CD4-positive, alpha-beta T cell treated with Interleukin-4 for 1 hour (primary cell): ENCODE data around the gene ADM.

Experiments
- DNase-seq, 2 donors: peaks; one replicate each; pipeline ENCODE4 v3.0.0-alpha.2; 2020 to 2022

Gene ADM

DNA sequence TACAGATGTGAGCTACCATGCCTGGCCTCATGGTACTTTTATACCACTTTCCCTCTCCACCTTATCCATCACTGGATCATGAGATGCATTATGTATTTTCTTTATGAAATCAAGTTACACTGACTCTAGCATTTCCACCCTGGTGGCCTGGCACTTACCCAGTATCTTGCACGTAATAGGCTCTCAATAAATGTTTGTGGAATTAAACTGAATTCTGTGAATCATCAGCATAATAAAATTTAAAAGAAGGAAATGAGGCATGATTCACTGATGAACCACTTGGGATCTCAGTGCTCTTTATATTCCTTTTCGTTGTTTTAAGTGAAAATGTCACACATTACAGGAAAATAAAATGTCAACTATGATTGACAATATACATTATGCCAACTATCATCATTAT, 25.1 kb downstream of the ADM start:
- no peak for DNase-seq

DNA sequence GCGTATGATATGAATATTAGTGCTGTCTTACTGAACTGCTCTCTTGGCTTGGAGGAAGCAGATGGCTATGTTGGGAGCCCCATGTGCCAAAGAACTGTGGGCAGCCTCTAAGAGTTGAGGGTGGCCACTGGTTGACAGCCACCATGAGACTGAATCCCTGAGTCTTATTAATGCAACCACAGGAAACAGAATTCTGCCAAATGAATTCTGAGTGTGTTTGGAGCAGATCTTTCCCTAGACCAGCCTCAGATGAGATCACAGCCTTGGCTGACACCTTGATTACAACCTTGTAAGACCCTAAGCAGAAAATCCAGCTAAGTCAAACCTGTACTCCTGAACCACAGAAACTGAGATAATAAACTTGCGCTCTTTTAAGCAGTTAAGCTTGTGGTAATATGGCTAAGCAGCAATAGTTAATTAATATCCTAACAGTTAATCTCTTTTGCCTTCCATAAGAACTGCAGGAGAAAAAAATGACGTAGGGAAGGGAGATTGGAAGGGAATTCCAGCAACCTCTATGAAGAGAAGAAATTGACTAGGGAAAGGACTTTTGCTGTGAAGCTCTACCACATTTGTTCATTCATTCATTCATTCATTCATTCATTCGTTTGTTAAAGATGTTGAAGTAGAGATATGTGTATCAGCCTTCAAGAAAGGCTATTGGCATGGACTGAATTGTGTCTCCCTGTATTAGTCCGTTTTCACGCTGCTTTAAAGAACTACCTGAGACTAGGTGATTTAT, 26.8 kb downstream of the ADM start:
- no peak for DNase-seq

DNA sequence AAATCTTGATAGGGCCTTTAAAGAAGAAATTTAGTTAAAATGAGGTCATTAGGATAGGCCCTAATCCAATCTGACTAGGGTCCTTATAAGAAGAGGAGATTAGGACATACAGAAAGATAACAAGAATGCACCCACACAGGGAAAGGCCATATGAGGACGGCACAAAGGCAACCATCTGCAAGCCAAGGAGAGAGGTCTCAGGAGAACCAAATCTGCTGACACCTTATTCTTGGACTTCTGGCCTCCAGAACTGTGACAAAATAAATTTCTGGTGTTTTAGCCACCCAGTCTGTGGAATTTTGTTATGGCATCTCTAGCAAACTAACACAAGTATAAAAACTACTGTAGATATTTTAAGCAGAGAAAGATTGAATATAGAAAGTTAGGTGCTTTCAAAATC, 28.6 kb downstream of the ADM start:
- no peak for DNase-seq

DNA sequence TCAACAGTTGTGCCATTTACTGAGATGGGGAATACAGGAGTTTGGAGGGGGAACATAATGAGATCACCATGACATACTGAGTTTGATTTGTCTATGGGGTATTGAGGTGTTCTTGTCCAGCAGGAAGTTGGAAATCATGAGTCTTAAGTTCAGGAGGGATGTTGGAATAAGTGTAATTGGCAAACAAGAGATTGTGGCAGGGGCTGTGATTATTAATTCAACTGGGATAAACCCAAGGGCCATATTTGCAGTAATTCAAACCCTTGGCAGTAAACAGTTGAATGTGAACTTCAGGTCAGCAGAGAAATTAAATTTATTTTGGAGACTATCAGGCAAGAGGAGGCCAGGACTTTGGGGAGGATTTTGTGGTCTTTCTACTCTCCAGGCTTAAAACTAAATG, 33.4 kb downstream of the ADM start:
- DNase-seq, result no peak

DNA sequence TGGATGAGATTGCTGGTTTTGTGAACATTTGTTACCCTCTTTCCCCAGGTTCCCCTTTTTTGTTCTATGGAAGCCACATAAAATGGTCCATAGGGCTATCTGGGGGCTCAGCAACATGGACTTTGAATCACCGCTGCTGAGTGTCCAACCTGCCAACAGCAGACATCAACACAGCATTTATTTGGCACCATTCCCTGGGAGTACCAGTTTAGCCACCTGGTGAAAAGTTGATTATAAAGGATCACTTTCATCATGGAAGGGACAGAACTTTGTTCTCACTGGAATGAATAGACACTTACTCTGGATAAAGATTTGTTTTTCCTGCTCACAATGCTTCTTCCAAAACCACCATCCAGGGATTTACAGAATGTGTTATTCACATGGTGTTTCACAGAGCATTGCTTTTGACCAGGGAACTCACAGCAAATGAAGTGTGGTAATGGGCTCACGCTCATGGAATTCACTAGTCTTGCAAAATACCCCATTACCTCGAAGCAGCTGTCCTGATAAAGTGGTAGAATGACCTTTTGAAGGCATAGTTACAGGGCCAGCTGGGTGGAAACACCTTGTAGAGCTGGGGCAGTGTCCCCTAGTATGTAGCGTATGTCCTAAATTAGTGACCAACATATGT, 43.9 kb downstream of the ADM start:
- no peak for DNase-seq

DNA sequence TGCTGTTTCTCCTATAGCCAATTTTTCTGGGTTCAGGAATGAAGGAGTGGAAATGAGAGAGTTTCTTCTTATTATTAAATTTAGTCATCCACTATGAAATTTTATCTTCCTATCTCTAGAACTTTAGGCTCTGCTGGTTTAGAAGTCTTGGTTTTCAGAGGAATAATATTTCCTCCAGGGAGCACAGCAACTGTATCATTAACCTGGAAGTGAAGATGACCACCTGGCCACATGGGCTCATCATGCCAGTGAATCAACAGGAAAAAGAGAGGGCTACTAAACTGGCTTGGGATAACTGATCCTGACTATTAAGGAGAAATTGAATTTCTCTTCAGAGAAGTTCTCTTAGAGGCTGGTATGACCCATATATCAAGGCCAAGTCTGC, 44.4 kb downstream of the ADM start:
- DNase-seq, result no peak

DNA sequence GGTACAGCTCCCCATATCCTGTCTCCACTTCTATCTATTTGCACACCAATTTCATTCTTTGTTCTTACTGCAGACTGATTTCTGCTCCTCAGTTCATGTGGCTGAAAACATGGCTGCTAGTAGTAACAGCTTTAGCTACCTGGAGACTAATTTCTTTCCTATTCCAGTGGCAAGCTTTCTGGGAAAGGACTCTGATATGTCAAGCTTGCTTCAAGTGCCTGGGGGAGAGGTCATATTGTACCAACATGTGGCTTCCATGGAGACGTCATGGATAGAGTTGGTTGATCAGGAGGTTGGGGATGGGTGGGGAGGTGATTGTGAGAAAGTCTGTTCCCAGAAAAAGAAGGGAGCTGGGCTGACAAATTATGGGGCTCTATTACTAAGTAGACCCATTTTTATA, 44.9 kb downstream of the ADM start:
- no peak for DNase-seq

DNA sequence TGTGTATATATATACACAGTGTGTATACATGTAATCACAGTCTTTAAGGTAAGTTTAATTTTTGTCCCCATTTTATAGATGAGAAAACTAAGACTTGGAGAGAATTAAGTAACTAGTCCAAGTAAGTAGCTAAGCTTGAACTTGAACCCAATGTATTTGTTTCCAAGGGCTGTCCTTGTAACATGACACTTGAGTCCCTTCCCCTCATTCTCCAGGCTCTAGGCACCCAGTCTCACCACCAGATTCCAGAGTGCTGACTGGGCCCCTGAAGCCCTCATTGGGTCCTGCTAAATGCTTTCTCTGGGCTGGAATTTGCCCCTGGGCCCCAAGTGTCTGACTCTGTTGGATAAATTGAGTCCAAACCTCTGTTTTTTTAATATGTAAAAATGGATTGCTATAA, 45.5 kb downstream of the ADM start:
- DNase-seq, result no peak

DNA sequence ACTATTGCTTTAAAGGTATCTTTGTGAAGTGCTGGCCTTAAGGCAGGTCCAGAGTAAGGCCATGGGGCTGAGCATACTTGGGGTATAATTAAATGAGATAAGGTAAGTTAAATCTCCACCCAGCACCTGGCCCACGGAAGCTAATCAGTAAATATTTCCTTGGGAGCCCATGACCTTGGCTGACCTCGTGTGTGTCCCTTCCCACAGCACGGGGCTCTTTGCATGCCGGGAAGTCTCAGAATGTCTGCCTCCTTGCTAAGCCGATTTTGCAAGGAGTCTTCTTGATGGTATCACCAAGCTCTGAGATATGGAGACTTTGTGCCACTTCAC, 46.5 kb downstream of the ADM start:
- DNase-seq, result no peak

DNA sequence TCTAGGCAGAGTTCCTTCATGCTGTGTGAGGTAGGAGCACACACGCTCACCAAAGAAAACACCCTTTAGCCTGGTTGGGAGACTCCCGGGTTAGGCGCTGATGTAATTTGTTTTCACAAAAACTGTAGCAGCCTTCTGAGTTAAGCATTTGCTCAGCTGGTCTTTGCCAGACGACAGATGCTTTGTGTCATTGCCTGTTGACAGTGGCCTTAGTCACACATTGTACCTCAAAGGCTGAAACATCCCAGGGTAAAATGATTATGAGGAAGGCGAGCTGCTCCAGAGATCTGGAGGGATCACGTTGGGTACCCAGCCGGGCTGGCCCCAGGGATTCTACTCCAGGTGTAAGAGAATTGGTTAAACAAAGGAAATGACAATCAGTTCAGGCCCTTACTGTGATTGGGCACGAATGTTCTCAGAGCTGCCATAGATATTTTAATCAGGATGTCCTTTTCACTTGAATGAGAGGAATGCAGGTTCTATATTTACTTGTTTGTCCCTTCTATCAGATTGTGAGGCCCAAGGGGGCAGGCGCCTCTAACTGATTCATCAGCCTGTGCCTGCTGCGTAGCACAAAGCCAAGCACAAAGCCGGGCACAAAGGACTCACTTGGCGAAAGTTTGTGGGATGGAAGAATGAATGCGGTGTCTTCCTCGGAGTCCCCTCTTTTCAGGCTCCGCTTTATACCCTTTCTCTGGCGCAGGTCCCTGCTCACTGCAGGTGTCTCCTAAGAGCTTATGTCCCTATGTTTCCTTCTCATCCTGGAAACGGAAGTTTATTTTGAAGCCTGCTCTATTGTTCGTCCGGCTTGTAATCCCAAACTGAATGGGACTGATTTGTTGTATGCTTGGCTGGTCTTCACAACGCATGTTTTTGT, 47.1 kb downstream of the ADM start:
- DNase-seq, result no peak

DNA sequence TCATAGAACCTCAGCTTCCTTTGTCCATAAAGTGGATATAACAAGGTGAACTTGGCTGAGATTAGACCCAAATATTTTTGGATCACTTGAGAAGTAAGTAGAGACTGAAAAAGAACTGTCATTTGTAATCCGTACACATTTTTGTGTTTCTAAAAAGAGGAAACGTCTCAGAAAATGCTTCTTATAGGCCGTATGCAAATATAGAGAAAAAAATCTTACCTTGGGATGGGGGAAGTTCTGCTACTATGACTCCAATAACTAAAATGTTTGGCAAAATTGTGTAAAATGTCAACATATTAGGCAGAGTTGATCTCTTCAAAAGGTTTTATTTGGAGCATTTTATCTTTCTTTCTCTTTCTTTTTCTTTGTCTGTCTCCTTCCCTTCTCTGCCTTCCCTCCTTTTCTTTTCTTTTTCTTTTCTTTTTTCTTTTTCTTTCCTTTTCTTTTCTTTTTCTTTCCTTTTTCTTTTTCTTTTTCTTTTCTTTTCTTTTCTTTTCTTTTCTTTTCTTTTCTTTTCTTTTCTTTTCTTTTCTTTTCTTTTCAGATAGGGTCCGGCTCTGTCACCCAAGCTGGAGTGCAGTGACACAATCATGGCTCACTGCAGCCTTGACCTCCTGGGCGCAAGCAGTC, 48.2 kb downstream of the ADM start:
- no peak for DNase-seq

DNA sequence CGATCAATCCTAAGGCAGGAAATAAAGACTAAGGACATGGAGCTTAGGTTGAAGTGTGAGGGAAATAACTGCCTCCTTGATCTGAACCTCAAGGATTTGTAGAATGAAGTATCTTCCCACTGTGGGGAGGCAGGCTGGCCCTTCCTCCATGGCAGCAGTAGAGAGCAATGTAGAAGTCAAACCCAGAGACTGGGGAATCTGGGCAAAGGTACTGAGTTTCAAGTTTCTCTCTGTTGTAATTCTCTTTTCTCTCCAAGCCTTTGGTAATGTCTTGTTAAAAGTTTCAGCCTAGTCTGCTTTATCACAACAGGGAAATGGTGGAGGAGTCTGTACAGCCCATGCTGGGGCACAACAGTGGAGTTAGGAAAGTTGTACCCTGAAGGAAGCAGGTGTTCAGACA, 49.5 kb downstream of the ADM start:
- DNase-seq, result no peak

DNA sequence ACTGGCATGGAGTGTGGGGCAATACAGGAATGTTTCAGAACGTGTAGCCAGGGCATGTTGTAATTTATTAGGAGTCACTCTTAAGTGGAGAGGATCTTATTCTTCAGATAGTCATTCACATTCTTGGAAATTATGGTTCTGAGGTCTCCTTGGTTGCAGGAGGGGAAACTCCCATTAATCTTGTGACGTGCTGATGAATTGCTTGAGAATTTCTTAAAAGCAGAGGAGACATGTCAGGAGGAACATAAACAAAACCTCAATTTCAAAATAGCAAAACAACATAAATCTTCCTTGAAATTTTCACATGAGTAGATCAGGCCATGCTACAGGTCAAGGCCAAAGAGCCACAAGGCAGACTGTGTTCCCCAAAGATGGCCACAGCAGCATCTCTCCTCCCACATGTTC, 50.4 kb downstream of the ADM start:
- DNase-seq, result no peak

DNA sequence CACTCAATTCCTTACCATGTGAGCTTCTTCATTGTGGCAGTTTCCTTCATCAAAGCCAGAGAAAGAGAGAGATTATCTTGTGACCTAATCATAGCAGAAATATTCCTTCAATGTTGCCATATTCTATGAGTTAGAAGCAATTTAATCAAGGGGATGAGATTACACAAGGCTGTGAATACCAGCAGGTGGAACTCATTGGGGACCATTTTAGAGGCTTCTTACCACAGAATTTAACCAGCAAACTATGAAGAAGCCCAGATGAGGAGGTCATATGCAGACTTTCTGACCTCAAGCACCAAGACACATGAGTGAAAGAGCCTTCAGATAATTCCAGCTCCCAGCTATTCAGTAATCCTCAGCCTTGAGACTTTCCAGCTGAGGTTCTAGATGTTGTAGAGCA, 51.3 kb downstream of the ADM start:
- DNase-seq, result no peak
